K562 (cell line): ENCODE measurements around the gene RCSD1. TPM values are rescaled to one million over a fixed set of nuclear protein-coding genes. Genes with fewer than 3 reads are reported as not detected.

Source experiments
- ATAC-seq: fragments of 200-7000 bp; cut with Tn5 transposase; 3 replicates; pipeline ENCODE4 v1.9.1; 2020; ENCODE audit warnings: moderate library complexity
- BruUV-seq: library from RNA; stranded (reverse); fragments of 400-500 nt; replicated peaks from 2 replicates; lab custom pipeline; 2021; lab: Mats Ljungman, UMichigan
- CTCF ChIA-PET: fragments of 300-600 bp; formaldehyde crosslinking; extraction: SDS; loops from one replicate; lab custom pipeline; 2021; ENCODE audit warnings: low intra/inter-chr PET ratio; lab: Yijun Ruan, JAX
- POLR2A ChIA-PET: fragments of 300-600, 350-650 bp; sonication (Branson Sonifier 250); formaldehyde crosslinking; extraction: SDS; loops from one replicate; lab custom pipeline; 2021; ENCODE audit warnings: antibody characterized with exemption, inconsistent platforms; lab: Yijun Ruan, JAX
- DNase-seq, 4 experiments: peaks; one replicate each; pipeline versions ENCODE4 v3.0.0 to v3.0.0-alpha.2; 2011 to 2018; ENCODE audit warnings: low spot score in 3 of 4, mixed read lengths in 3 of 4; ENCODE audit errors: extremely low read depth in 1 of 4
- FAIRE-seq: peaks from 2 replicates; lab custom pipeline; 2011; peaks lifted over from hg19 to GRCh38; lab: Jason Lieb, UNC
- H2AFZ ChIP-seq: 2 replicates; pipeline ENCODE4 v1.6.0; 2011; ENCODE audit warnings: low read depth, low read length, control low read depth, inconsistent platforms
- H3K27ac ChIP-seq: fragments of 200-600 bp; 3 replicates; pipeline ENCODE4 v1.8.0; 2011; ENCODE audit warnings: low read depth, mild to moderate bottlenecking, control low read depth, inconsistent platforms, low read length, moderate library complexity, mixed read lengths; ENCODE audit errors: extremely low read depth
- H3K27me3 ChIP-seq, 2 experiments: fragments of 300-600 bp in 1 of 2; 2 replicates in 1 of 2; 3 replicates in 1 of 2; pipeline versions ENCODE4 v1.6.0 to v1.8.0; 2011; ENCODE audit warnings: inconsistent platforms in 2 of 2, low read length in 2 of 2, mild to moderate bottlenecking in 1 of 2, mixed read lengths in 1 of 2, moderate library complexity in 1 of 2; ENCODE audit not compliant: control insufficient read depth in 2 of 2, insufficient read depth in 2 of 2
- H3K36me3 ChIP-seq: fragments of 300-600 bp; 3 replicates; pipeline ENCODE4 v1.8.0; 2011; ENCODE audit warnings: mild to moderate bottlenecking, low read length, inconsistent platforms; ENCODE audit not compliant: control insufficient read depth, insufficient read depth
- H3K4me1 ChIP-seq, 2 experiments: fragments of 200-600 bp in 1 of 2; replicated peaks in 1 of 2; 2 replicates in 1 of 2; 3 replicates in 1 of 2; pipeline versions ENCODE4 v1.5.1 to v1.8.0; 2011; ENCODE audit warnings: inconsistent platforms in 2 of 2, low read length in 2 of 2, mild to moderate bottlenecking in 1 of 2, mixed read lengths in 1 of 2, moderate library complexity in 1 of 2; ENCODE audit not compliant: control insufficient read depth in 2 of 2, insufficient read depth in 2 of 2
- H3K4me2 ChIP-seq: 2 replicates; pipeline ENCODE4 v1.6.1; 2011; ENCODE audit warnings: low read length, control low read depth, inconsistent platforms, mixed read lengths; ENCODE audit not compliant: insufficient read depth
- H3K4me3 ChIP-seq: fragments of 200-600 bp; sonication (generic), shearing (Covaris generic); 2 replicates; pipeline ENCODE4 v1.5.1; 2016; ENCODE audit warnings: control low read depth, inconsistent platforms
- H3K79me2 ChIP-seq: fragments of 200-600 bp; 3 replicates; pipeline ENCODE4 v1.8.0; 2011; ENCODE audit warnings: low read length, inconsistent platforms; ENCODE audit not compliant: control insufficient read depth, insufficient read depth
- H3K9ac ChIP-seq, 2 experiments: 2 replicates each; pipeline versions ENCODE4 v1.6.0 to v1.6.1; 2011; ENCODE audit warnings: low read depth in 2 of 2, low read length in 2 of 2, control low read depth in 1 of 2, inconsistent platforms in 1 of 2, mild to moderate bottlenecking in 1 of 2, mixed read lengths in 1 of 2; ENCODE audit not compliant: insufficient read depth in 1 of 2
- H3K9me1 ChIP-seq: one replicate; pipeline ENCODE4 v1.6.0; 2011; ENCODE audit warnings: inconsistent platforms, mild to moderate bottlenecking, low read length, moderate library complexity; ENCODE audit not compliant: control insufficient read depth, insufficient read depth
- H3K9me3 ChIP-seq: replicated peaks from 2 replicates; pipeline ENCODE4 v1.5.1; 2011; ENCODE audit warnings: low read depth, low read length, inconsistent platforms; ENCODE audit not compliant: control insufficient read depth, insufficient read depth
- H4K20me1 ChIP-seq: replicated peaks from 2 replicates; pipeline ENCODE4 v1.6.1; 2011; ENCODE audit warnings: low read length, inconsistent platforms, mixed read lengths; ENCODE audit not compliant: control insufficient read depth, insufficient read depth
- DPF2 ChIP-seq: fragments of 450-650 bp; IDR thresholded peaks from 2 replicates; pipeline ENCODE4 v1.6.1; 2016
- ELF2 ChIP-seq: fragments of 250-450 bp; sonication (Bioruptor Pico); IDR thresholded peaks from 2 replicates; pipeline ENCODE4 v1.5.0; 2021; ENCODE audit warnings: mild to moderate bottlenecking
- FUS ChIP-seq: fragments of 200-400 bp; formaldehyde crosslinking; optimal IDR thresholded peaks from 2 replicates; pipeline ENCODE3; 2017; ENCODE audit warnings: low read depth, low read length
- HLTF ChIP-seq: fragments of 450-650 bp; IDR thresholded peaks from 2 replicates; pipeline ENCODE4 v1.6.1; 2016
- HSF4 ChIP-seq: fragments of 250-450 bp; sonication (Bioruptor Pico); IDR thresholded peaks from 2 replicates; pipeline ENCODE4 v2.1.2; 2022; ENCODE audit warnings: mild to moderate bottlenecking, moderate library complexity, borderline replicate concordance
- MAFF ChIP-seq: IDR thresholded peaks from 2 replicates; pipeline ENCODE4 v1.6.1; 2012; ENCODE audit warnings: low read length, improper control_type of control experiment
- POLR2A ChIP-seq: fragments of 450-650 bp; conservative IDR thresholded peaks from 2 replicates; pipeline ENCODE4 v1.6.1; 2016
- SMAD2 ChIP-seq: fragments of 150-350 bp; IDR thresholded peaks from 2 replicates; pipeline ENCODE4 v1.6.1; 2014; ENCODE audit warnings: low read depth, mild to moderate bottlenecking, low read length
- THAP7 ChIP-seq: fragments of 250-450 bp; sonication (Bioruptor Pico); IDR thresholded peaks from 2 replicates; pipeline ENCODE4 v1.5.0; 2021
- ZNF507 ChIP-seq: conservative IDR thresholded peaks from 2 replicates; pipeline ENCODE4 v1.6.1; 2017; ENCODE audit warnings: missing genetic modification characterization, missing compliant biosample characterization
- WGBS: fragments of 100-300 bp; shearing (Covaris generic); methylation state at CpG from one replicate; pipeline ENCODE4 v1.1.6; 2016; ENCODE audit warnings: low coverage, mixed read lengths; ENCODE audit not compliant: insufficient coverage; ENCODE audit errors: missing lambda C conversion rate; 5-methylcytosine and 5-hydroxymethylcytosine counted together
- in situ Hi-C: fragments of 300-500 bp; cut with MboI; formaldehyde crosslinking; loops from 4 replicates; pipeline ENCODE4 v1.15.0; 2018; ENCODE audit warnings: inconsistent platforms, mixed read lengths
- intact Hi-C: fragments of 100-400 bp; cut with micrococcal nuclease; formaldehyde crosslinking; loops from 2 replicates; pipeline ENCODE4 v1.14.2; 2022
- polyA plus RNA-seq, 8 experiments: library from polyadenylated mRNA; depleted of rRNA in 4 of 8; stranded (reverse) in 5 of 8; unstranded in 3 of 8; fragments of >200 nt; fragmentation: Nextera tagmentation in 2 of 8; fragmentation: Illumina TruSeq in 1 of 8; extraction: Ambion mirVana in 2 of 8; extraction: Trizol in 1 of 8; gene quantifications; 2 replicates each; pipeline versions ENCODE4 v1.2.1 to v1.2.3, GENCODE V29; 2011 to 2014; ENCODE audit warnings: inconsistent platforms in 1 of 8, missing spikeins in 1 of 8
- total RNA-seq, 7 experiments: library from RNA; depleted of rRNA in 6 of 7; stranded (reverse); fragments of >200 nt in 6 of 7; fragmentation: Illumina TruSeq in 2 of 7; extraction: Trizol in 2 of 7; gene quantifications; 2 replicates each; pipeline versions ENCODE4 v1.2.1 to v1.2.3, GENCODE V29; 2011 to 2021; ENCODE audit warnings: low replicate concordance in 1 of 7
- TF ChIP-seq, protein P1 (sequence below), 2 experiments: fragments of 450-650 bp in 1 of 2; sonication (generic) in 1 of 2; formaldehyde crosslinking in 1 of 2; IDR thresholded peaks in 1 of 2; conservative IDR thresholded peaks in 1 of 2; 2 replicates each; pipeline versions ENCODE4 v1.6.1 to v1.8.1; 2016 to 2023; ENCODE audit warnings: mild to moderate bottlenecking in 2 of 2, moderate library complexity in 2 of 2, inconsistent platforms in 1 of 2, missing genetic modification reagents in 1 of 2

The RCSD1 gene
- total and polyA plus RNA-seq, 9 of the 15 experiments (the other 6 are each of a cell fraction or from before 2014, with no cell fraction given): 7.8 to 69.8 (median 45.3) TPM

GRCh38 chr1:167750641-167751040, 120.6 kb downstream of the RCSD1 start:
- H3K4me2 ChIP-seq: no peak overlapping the region
- no TSS peak for BruUV-seq
- H3K9me3 ChIP-seq: no peaks in the 10 kb centered on the region
- DNase-seq (no peak), FAIRE-seq (no peak), ATAC-seq (no peak)
- no peaks in the 10 kb centered on the region for H3K9me1 ChIP-seq
- H3K4me1 ChIP-seq: peaks cover 9 to 33% of the 10 kb centered on the region in 2 experiments
- intact Hi-C loops: no loop called here
- ChIA-PET POLR2A (interaction anchor here (1.1 kb wide), 1 partner anchor 18 kb away, joined by 3 read pairs; no protein-coding TSS in a partner anchor), CTCF (no interaction called here)
- H3K79me2 ChIP-seq: peaks cover 79% of the 10 kb centered on the region
- no peak overlapping the region for H3K27ac ChIP-seq
- 80% methylated on average over 2 of the region's 2 CpGs for WGBS
- H3K36me3 ChIP-seq: no peaks in the 10 kb centered on the region; the same call in 2 of the 3 replicates
- no peak overlapping the region for H2AFZ ChIP-seq
- H3K9ac ChIP-seq: no peak overlapping the region
- H4K20me1 ChIP-seq: no peaks in the 10 kb centered on the region
- no peak overlapping the region for H3K4me3 ChIP-seq
- in situ Hi-C loops: no loop called here
- H3K27me3 ChIP-seq: no peaks in the 10 kb centered on the region
- TF ChIP-seq ZNF507 (tag): no peak
- TF ChIP-seq, protein P1, sequence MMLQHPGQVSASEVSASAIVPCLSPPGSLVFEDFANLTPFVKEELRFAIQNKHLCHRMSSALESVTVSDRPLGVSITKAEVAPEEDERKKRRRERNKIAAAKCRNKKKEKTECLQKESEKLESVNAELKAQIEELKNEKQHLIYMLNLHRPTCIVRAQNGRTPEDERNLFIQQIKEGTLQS (IDR thresholded peaks at IDR 0.05): 0 out of 2 replicates have a peak, but pooled peaks have one; percentile 9
- TF ChIP-seq, protein P1 (CRISPR knock-in tag; conservative IDR thresholded peaks at IDR 0.05): no peak

DNA sequence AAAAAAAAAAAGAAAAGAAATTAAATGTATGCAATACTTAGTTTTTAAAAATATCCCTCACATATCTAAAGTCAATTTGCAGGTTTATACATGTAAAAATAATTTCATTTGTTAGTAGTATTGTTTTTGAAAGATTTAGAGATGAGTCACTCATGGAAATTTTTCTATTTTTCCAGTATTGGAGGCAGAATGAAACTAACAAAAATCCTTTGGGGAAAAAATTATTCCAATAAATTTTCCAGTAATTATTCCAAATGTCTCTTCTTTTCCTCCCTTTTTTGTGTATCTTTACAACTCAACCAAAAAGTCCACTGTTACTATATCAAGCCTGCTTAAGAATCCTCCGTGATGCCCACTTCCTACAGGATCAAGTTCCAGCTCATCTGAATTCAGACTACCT, 121.6 kb downstream of the RCSD1 start:
- H3K4me3 ChIP-seq: no peak overlapping the region
- no peak overlapping the region for H3K4me2 ChIP-seq
- CTCF ChIA-PET: no interaction called here
- ATAC-seq (no peak), DNase-seq (no peak)
- no peaks in the 10 kb centered on the region for H3K9me1 ChIP-seq
- no TSS peak for BruUV-seq
- no peaks in the 10 kb centered on the region for H3K27me3 ChIP-seq
- H4K20me1 ChIP-seq: no peaks in the 10 kb centered on the region
- peaks cover 73% of the 10 kb centered on the region for H3K79me2 ChIP-seq
- H3K4me1 ChIP-seq: peaks cover 7 to 28% of the 10 kb centered on the region in 2 experiments
- TF ChIP-seq MAFF (no peak), HSF4 (CRISPR knock-in tag) (no peak), THAP7 (CRISPR knock-in tag) (no peak), SMAD2 (no peak), ELF2 (CRISPR knock-in tag) (no peak), FUS (no peak), HLTF (no peak), POLR2A (no peak), DPF2 (no peak)
- TF ChIP-seq, all 486 proteins: peak for 0
- Histone ChIP-seq H2AFZ (no peak overlapping the region), H3K9ac (no peak overlapping the region), H3K9me3 (no peaks in the 10 kb centered on the region), H3K36me3 (no peaks in the 10 kb centered on the region; the same call in 2 of the 3 replicates), H3K27ac (no peak overlapping the region)
- FAIRE-seq: no peak
- POLR2A ChIA-PET: no interaction called here
- intact Hi-C loops: no loop called here
- 94% methylated on average over 1 of the region's 1 CpG for WGBS
- in situ Hi-C loops: no loop called here
